ENCODE results near the gene DCAF17. TPM values are rescaled to one million over a fixed set of nuclear protein-coding genes. Genes with fewer than 3 reads are reported as not detected.

The DCAF17 gene
- 10 to 100 TPM in 2 of 4 donors, 1 to 10 TPM in 2; 8.3 to 18.1 (median 13.0) TPM for total RNA-seq

DNA sequence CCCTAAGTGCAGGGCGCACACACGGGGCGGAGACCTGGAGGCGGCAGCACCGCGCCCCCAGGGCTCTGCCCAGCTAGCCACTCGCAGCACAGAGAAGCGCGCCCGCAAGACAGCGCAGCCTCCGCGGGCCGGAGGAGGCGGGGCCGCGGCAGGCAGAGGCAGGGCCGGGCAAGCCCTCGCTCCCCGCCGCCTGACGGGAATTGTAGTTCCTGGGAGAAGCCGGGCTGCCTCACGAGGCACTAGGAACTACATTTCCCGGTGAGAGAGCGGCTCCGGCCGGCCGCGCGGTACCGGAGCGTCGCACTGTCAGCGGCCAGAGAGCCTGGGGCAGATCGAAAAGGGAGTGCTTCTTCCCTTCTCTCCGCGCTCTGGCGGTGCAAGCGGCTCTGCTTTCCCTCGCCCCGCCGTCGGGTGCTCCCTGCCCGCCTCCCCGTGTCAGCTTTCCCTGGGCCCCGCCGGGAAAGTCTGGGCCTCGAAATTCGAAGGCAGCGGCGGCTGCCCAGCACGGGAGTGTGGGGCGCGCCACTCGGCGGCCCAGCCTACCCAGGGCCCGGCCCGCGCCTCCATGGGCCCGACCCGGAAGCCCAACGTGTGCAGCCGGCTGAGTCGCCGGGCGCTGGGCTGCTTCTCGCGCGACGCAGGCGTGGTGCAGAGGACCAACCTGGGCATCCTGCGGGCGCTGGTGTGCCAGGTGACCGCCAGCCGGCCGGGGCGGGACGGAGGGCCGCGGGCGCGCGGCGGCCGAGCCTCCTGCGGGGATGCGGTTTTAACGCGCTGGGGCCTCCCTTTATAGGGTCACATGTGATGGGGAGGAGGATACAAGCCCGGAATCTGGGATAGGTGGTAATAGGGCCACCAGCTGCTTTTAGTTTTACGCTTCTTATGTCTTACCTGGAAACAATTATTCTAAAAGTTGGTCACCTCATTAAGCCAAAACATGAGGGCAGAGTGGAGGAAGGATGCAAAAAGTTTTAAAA is at the start of gene DCAF17:
DCAF17 (plus strand) TSS at position 214 of the 977 bp plus-strand sequence; CDS start at position 566, 352 bp downstream.
- TF ChIP-seq POLR2A (IDR thresholded peaks at IDR 0.05): peak in 2 of 4 donors; percentile 52 to 71
- TF ChIP-seq, protein P1, sequence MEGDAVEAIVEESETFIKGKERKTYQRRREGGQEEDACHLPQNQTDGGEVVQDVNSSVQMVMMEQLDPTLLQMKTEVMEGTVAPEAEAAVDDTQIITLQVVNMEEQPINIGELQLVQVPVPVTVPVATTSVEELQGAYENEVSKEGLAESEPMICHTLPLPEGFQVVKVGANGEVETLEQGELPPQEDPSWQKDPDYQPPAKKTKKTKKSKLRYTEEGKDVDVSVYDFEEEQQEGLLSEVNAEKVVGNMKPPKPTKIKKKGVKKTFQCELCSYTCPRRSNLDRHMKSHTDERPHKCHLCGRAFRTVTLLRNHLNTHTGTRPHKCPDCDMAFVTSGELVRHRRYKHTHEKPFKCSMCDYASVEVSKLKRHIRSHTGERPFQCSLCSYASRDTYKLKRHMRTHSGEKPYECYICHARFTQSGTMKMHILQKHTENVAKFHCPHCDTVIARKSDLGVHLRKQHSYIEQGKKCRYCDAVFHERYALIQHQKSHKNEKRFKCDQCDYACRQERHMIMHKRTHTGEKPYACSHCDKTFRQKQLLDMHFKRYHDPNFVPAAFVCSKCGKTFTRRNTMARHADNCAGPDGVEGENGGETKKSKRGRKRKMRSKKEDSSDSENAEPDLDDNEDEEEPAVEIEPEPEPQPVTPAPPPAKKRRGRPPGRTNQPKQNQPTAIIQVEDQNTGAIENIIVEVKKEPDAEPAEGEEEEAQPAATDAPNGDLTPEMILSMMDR (IDR thresholded peaks at IDR 0.05): peak in 2 of 6 experiments; percentile 9 to 55
- Histone ChIP-seq H3K27ac (peak within 1 kb of the TSS; percentile 94 to 99 (median 98)), H3K27me3 (no peaks in the 10 kb centered on the region), H3K36me3 (peaks cover 0 to 32% (median 0%) of the 10 kb centered on the region in 3 donors), H3K9me3 (no peaks in the 10 kb centered on the region), H3K4me3 (peak within 1 kb of the TSS; percentile 67 to 91 (median 83)), H3K4me1 (peaks cover 14 to 52% (median 24%) of the 10 kb centered on the region in 3 donors)
- intact Hi-C loops (cut with DNase I): no loop called here
- peak; percentile 69 for DNase-seq
- WGBS, 2 donors: 0 to 4% methylated on average over 2 to 11 of the region's 92 CpGs

DNA sequence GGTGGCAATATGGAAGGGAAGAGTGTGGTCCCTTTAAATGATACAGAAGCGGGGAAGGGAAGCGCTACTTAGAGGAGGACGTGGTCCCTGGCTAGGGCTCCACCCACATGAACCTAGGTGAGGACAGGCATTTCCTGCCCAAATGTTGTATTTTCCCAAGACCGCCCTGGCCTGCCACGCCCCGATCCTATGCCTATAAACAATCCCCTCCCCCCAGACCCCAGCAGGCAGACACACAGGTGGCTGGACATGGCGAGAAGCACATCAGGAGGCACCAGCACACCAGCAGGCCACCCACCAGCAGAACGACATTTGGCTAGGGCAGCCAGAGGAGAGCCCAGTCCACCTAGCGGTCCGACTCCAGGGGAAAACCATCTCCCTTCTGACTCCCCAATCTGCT is 47.4 kb upstream of the DCAF17 start:
- H3K36me3 ChIP-seq: peaks cover 0 to 10% (median 0%) of the 10 kb centered on the region in 3 donors
- TF ChIP-seq POLR2A (IDR thresholded peaks at IDR 0.05): no peak
- TF ChIP-seq, protein P1 (IDR thresholded peaks at IDR 0.05): no peak
- DNase-seq: no peak
- peaks cover 0 to 14% (median 4%) of the 10 kb centered on the region in 3 donors for H3K4me1 ChIP-seq
- intact Hi-C loops (cut with DNase I): no loop called here
- no peak overlapping the region for H3K4me3 ChIP-seq
- 73 to 84% methylated on average over 3 to 9 of the region's 10 CpGs for WGBS, 2 donors
- H3K9me3 ChIP-seq: no peaks in the 10 kb centered on the region
- no peaks in the 10 kb centered on the region for H3K27me3 ChIP-seq
- no peak overlapping the region for H3K27ac ChIP-seq

GRCh38 chr2:171387052-171387451 is 47.0 kb upstream of the DCAF17 start:
- peaks cover 0 to 8% (median 0%) of the 10 kb centered on the region in 3 donors for H3K36me3 ChIP-seq
- 94 to 97% methylated on average over 5 to 6 of the region's 7 CpGs for WGBS, 2 donors
- intact Hi-C loops (cut with DNase I): no loop called here

DNA sequence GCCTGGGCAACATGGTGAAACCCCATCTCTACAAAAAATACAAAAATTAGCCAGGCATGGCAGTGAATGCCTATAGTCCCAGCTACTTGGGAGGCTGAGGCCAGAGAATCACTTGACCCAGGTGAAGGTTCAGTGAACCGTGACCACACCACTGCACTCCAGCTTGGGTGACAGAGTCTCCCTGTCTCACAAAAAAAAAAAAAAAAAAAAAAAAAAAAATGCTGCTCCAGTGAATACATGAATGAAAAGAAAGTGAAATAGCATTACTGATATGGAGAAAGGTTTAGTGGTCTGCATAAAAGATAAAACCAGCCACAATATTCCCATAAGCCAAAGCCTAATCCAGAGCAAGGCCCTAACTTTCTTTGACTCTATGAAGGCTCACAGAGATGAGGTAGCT is 44.7 kb upstream of the DCAF17 start:
- H3K9me3 ChIP-seq: no peaks in the 10 kb centered on the region
- peaks cover 0 to 11% (median 0%) of the 10 kb centered on the region in 3 donors for H3K4me1 ChIP-seq
- H3K27ac ChIP-seq: no peak overlapping the region
- H3K4me3 ChIP-seq: no peak overlapping the region
- WGBS, 2 donors: 71 to 91% methylated on average over 1 of the region's 1 CpG
- no peaks in the 10 kb centered on the region for H3K27me3 ChIP-seq
- no peaks in the 10 kb centered on the region for H3K36me3 ChIP-seq
- TF ChIP-seq, protein P1 (IDR thresholded peaks at IDR 0.05): no peak
- TF ChIP-seq POLR2A (IDR thresholded peaks at IDR 0.05): no peak
- no peak for DNase-seq
- intact Hi-C loops (cut with DNase I): no loop called here

More at GRCh38 chr2:171387052-171387451, 47.0 kb upstream of the DCAF17 start:
- Histone ChIP-seq H3K4me3 (no peak overlapping the region), H3K9me3 (no peaks in the 10 kb centered on the region), H3K4me1 (peaks cover 0 to 16% (median 4%) of the 10 kb centered on the region in 3 donors), H3K27me3 (no peaks in the 10 kb centered on the region), H3K27ac (no peak overlapping the region)
- no peak for DNase-seq
- TF ChIP-seq, protein P1 (IDR thresholded peaks at IDR 0.05): no peak
- no peak for TF ChIP-seq POLR2A (IDR thresholded peaks at IDR 0.05)

GRCh38 chr2:171389780-171390179 is 44.2 kb upstream of the DCAF17 start:
- no peaks in the 10 kb centered on the region for H3K36me3 ChIP-seq
- H3K4me1 ChIP-seq: peaks cover 0 to 11% (median 0%) of the 10 kb centered on the region in 3 donors
- TF ChIP-seq, protein P1 (IDR thresholded peaks at IDR 0.05): no peak
- TF ChIP-seq POLR2A (IDR thresholded peaks at IDR 0.05): no peak
- H3K27ac ChIP-seq: no peak overlapping the region
- H3K9me3 ChIP-seq: no peaks in the 10 kb centered on the region
- WGBS, 2 donors: 94 to 100% methylated on average over 1 of the region's 1 CpG
- H3K4me3 ChIP-seq: no peak overlapping the region
- intact Hi-C loops (cut with DNase I): no loop called here
- no peak for DNase-seq
- no peaks in the 10 kb centered on the region for H3K27me3 ChIP-seq
